Measurements from ENCODE around the gene ATG16L2. TPM values are rescaled to one million over a fixed set of nuclear protein-coding genes. Genes with fewer than 3 reads are reported as not detected.
A peak's percentile ranks its signal among the peaks of the same experiment; 100 is the strongest.

Gene ATG16L2
- total RNA-seq, 2 donors from 2014 or later, result 9.0 to 10.0 TPM

DNA sequence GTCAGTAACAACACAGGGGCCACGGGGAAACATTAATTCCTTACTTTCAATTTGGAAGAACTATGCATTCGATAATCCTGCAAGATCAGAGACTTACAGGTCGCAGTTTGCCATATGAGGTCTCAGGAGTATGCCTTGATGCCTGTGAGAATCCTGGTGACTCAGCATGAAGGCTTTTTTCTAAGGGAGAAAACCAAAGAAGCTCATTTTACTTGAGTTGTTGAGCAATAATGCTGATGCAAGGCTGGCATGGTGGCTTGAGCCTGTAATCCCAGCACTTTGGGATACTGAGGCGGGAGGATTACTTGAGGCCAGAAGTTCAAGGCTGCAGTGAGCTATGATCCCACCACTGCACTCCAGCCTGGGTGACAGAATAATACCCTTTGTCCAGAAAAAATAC lies 26.6 kb downstream of the ATG16L2 start:
- no peak overlapping the region for H3K4me3 ChIP-seq
- no peak for TF ChIP-seq CTCF (IDR thresholded peaks at IDR 0.05)
- H3K36me3 ChIP-seq, result peaks cover 56% of the 10 kb centered on the region
- H3K9me3 ChIP-seq, result no peaks in the 10 kb centered on the region
- peaks cover 0 to 50% of the 10 kb centered on the region in 2 donors for H3K4me1 ChIP-seq
- no peak for DNase-seq (ENCODE audit: low spot score)
- no peak overlapping the region for H3K27ac ChIP-seq
- H3K27me3 ChIP-seq, result no peaks in the 10 kb centered on the region

DNA sequence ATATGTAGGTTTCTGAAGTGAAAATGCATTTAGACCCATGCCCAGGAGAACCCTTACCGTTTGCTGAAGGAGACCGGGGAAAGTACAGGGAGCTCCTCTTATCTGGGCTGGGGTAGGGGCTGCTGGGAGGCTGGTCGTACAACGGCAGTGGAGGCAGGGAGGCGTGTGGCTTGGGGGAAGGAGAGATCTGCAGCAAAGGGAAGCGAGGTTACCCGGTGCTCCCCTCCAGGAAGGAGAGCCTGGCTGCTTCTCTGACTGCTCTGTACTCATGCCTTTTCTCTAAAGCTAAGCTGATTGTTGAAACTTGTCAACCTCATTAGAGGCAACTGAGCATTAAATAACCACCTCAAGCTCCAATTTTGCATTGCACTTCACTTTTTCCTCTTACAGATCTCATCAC lies 27.2 kb downstream of the ATG16L2 start:
- Histone ChIP-seq H3K27me3 (no peaks in the 10 kb centered on the region), H3K4me1 (peaks cover 0 to 44% of the 10 kb centered on the region in 2 donors), H3K4me3 (no peak overlapping the region), H3K27ac (no peak overlapping the region), H3K9me3 (no peaks in the 10 kb centered on the region), H3K36me3 (peaks cover 56% of the 10 kb centered on the region)
- DNase-seq (ENCODE audit: low spot score), result no peak
- no peak for TF ChIP-seq CTCF (IDR thresholded peaks at IDR 0.05)

DNA sequence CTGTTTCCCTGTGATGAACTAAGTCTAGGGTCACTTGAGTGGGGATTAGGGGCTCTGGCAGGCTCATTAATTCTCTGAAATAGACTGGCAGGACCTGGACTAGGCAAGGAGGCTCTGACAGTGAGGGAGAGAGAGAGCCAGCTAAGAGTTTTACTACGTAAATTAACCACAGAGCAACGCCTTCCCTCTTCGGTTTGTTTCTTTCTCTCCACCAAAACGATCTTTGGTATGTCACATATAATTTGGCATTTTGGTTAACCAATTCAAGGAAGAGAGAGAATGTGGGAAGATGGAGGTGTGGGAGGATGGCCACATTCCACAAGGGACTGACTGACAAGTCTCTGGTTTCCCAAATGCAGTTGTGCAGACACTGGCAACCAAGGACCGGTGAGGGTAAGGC lies 27.9 kb downstream of the ATG16L2 start:
- no peak for TF ChIP-seq CTCF (IDR thresholded peaks at IDR 0.05)
- no peak overlapping the region for H3K4me3 ChIP-seq
- H3K27me3 ChIP-seq, result no peaks in the 10 kb centered on the region
- no peaks in the 10 kb centered on the region for H3K9me3 ChIP-seq
- H3K4me1 ChIP-seq, result peaks cover 0 to 39% of the 10 kb centered on the region in 2 donors
- H3K36me3 ChIP-seq, result peaks cover 55% of the 10 kb centered on the region
- no peak for DNase-seq (ENCODE audit: low spot score)
- H3K27ac ChIP-seq, result peak overlapping the region; percentile 40 to 50

GRCh38 chr11:72842653-72843330 lies 28.6 kb downstream of the ATG16L2 start:
- no peak for TF ChIP-seq CTCF (IDR thresholded peaks at IDR 0.05)
- no peak overlapping the region for H3K4me3 ChIP-seq
- H3K9me3 ChIP-seq, result no peaks in the 10 kb centered on the region
- H3K27ac ChIP-seq, result peak overlapping the region; percentile 6 to 50
- H3K4me1 ChIP-seq, result peaks cover 0 to 39% of the 10 kb centered on the region in 2 donors
- H3K36me3 ChIP-seq, result peaks cover 50% of the 10 kb centered on the region
- no peaks in the 10 kb centered on the region for H3K27me3 ChIP-seq
- no peak for DNase-seq (ENCODE audit: low spot score)

- DNase-seq (ENCODE audit: low spot score), result no peak
- Histone ChIP-seq H3K27me3 (no peaks in the 10 kb centered on the region), H3K4me1 (peaks cover 0 to 28% of the 10 kb centered on the region in 2 donors), H3K4me3 (no peak overlapping the region), H3K27ac (peak overlapping the region; percentile 19 to 54), H3K36me3 (peaks cover 38% of the 10 kb centered on the region), H3K9me3 (no peaks in the 10 kb centered on the region)
- no peak for TF ChIP-seq CTCF (IDR thresholded peaks at IDR 0.05)
These were observed 30.1 kb downstream of the ATG16L2 start for GRCh38 chr11:72844356-72844755.
